HEK293 (cell line): ENCODE measurements around the gene SKOR2.
"Not testable (repeated sequence)": the region's sequence is repeated elsewhere in the genome, so short reads cannot be mapped to it uniquely, and the experiment has no call there.

Source experiments
- CTCF ChIA-PET: fragments of 350-600 bp; formaldehyde crosslinking; extraction: SDS; loops from one replicate; lab custom pipeline; 2021; ENCODE audit warnings: antibody characterized with exemption; lab: Yijun Ruan, JAX
- POLR2A ChIA-PET: fragments of 300-600 bp; formaldehyde crosslinking; extraction: SDS; loops from one replicate; lab custom pipeline; 2020; ENCODE audit warnings: antibody characterized with exemption, inconsistent platforms; lab: Yijun Ruan, JAX
- H3K27ac ChIP-seq: fragments of 200-500 bp; sonication (Bioruptor generic); 2 replicates; pipeline ENCODE4 v1.5.1; 2014; ENCODE audit warnings: low read depth, low read length, control low read depth, inconsistent platforms; ENCODE audit errors: extremely low read depth
- H3K36me3 ChIP-seq, 2 experiments: fragments of 200-500 bp in 1 of 2; sonication (Bioruptor generic) in 1 of 2; 1 replicate in 1 of 2; 2 replicates in 1 of 2; pipeline ENCODE4 v1.5.1; 2014 to 2017; ENCODE audit warnings: inconsistent platforms in 2 of 2, low read length in 2 of 2; ENCODE audit not compliant: control insufficient read depth in 2 of 2, insufficient read depth in 1 of 2
- H3K4me1 ChIP-seq: fragments of 200-500 bp; sonication (Bioruptor generic); 2 replicates; pipeline ENCODE4 v1.5.1; 2014; ENCODE audit warnings: mild to moderate bottlenecking, low read length, inconsistent platforms; ENCODE audit not compliant: control insufficient read depth, insufficient read depth
- H3K4me3 ChIP-seq: 2 replicates; pipeline ENCODE4 v1.5.1; 2011; ENCODE audit warnings: low read depth, mild to moderate bottlenecking, control low read depth, low read length, moderate library complexity
- H3K9me3 ChIP-seq: fragments of 200-500 bp; sonication (Bioruptor generic); 2 replicates; pipeline ENCODE4 v1.5.1; 2014; ENCODE audit warnings: low read depth, low read length, inconsistent platforms; ENCODE audit not compliant: control insufficient read depth, insufficient read depth
- MZF1 ChIP-seq: fragments of 450-650 bp; formaldehyde crosslinking; IDR thresholded peaks from 2 replicates; pipeline ENCODE4 v1.5.1; 2017; ENCODE audit warnings: missing biosample characterization, missing genetic modification characterization, borderline replicate concordance
- RBAK ChIP-seq: fragments of 450-650 bp; formaldehyde crosslinking; IDR thresholded peaks from 2 replicates; pipeline ENCODE4 v1.5.1; 2016; ENCODE audit warnings: missing biosample characterization, missing genetic modification characterization
- TRIM28 ChIP-seq: IDR thresholded peaks from 2 replicates; pipeline ENCODE4 v1.6.1; 2011; ENCODE audit warnings: low read length, control low read depth, borderline replicate concordance
- ZNF138 ChIP-seq: fragments of 450-650 bp; formaldehyde crosslinking; IDR thresholded peaks from 2 replicates; pipeline ENCODE4 v1.5.1; 2016; ENCODE audit warnings: missing biosample characterization, missing genetic modification characterization, borderline replicate concordance
- ZNF184 ChIP-seq: fragments of 450-650 bp; IDR thresholded peaks from 2 replicates; pipeline ENCODE4 v1.5.1; 2018; ENCODE audit warnings: missing biosample characterization, mild to moderate bottlenecking, missing genetic modification characterization
- ZNF2 ChIP-seq: fragments of 450-650 bp; formaldehyde crosslinking; IDR thresholded peaks from 2 replicates; pipeline ENCODE4 v1.5.1; 2016; ENCODE audit warnings: missing biosample characterization, missing genetic modification characterization
- ZNF223 ChIP-seq: fragments of 450-650 bp; formaldehyde crosslinking; IDR thresholded peaks from 2 replicates; pipeline ENCODE4 v1.5.1; 2016; ENCODE audit warnings: missing biosample characterization, missing genetic modification characterization
- ZNF302 ChIP-seq: fragments of 450-650 bp; formaldehyde crosslinking; IDR thresholded peaks from 2 replicates; pipeline ENCODE4 v1.5.1; 2016; ENCODE audit warnings: missing biosample characterization, missing genetic modification characterization, low read depth
- ZNF341 ChIP-seq: fragments of 450-650 bp; formaldehyde crosslinking; IDR thresholded peaks from 2 replicates; pipeline ENCODE4; 2016; ENCODE audit warnings: low read depth, missing biosample characterization, missing genetic modification characterization
- ZNF404 ChIP-seq: fragments of 450-650 bp; formaldehyde crosslinking; IDR thresholded peaks from 2 replicates; pipeline ENCODE4 v1.5.1; 2017; ENCODE audit warnings: missing biosample characterization, missing genetic modification characterization
- ZNF521 ChIP-seq: fragments of 450-650 bp; formaldehyde crosslinking; IDR thresholded peaks from 2 replicates; pipeline ENCODE4 v1.5.1; 2017; ENCODE audit warnings: missing biosample characterization, mild to moderate bottlenecking, missing genetic modification characterization
- ZNF544 ChIP-seq: fragments of 450-650 bp; formaldehyde crosslinking; IDR thresholded peaks from 2 replicates; pipeline ENCODE4 v1.5.0; 2017; ENCODE audit warnings: missing biosample characterization, missing genetic modification characterization
- ZNF596 ChIP-seq: fragments of 450-650 bp; IDR thresholded peaks from 2 replicates; pipeline ENCODE4 v1.5.0; 2018; ENCODE audit warnings: missing biosample characterization, mild to moderate bottlenecking, missing genetic modification characterization, moderate library complexity
- ZNF623 ChIP-seq: fragments of 450-650 bp; formaldehyde crosslinking; IDR thresholded peaks from 2 replicates; pipeline ENCODE4 v1.5.1; 2016; ENCODE audit warnings: missing biosample characterization, missing genetic modification characterization
- ZSCAN23 ChIP-seq: fragments of 450-650 bp; formaldehyde crosslinking; IDR thresholded peaks from 2 replicates; pipeline ENCODE4 v1.5.1; 2016; ENCODE audit warnings: missing biosample characterization, missing genetic modification characterization
- TF ChIP-seq, protein P1 (sequence below): fragments of 450-650 bp; formaldehyde crosslinking; IDR thresholded peaks from 2 replicates; pipeline ENCODE4 v1.5.1; 2016; ENCODE audit warnings: missing biosample characterization, missing genetic modification characterization, borderline replicate concordance
- TF ChIP-seq, protein P2 (sequence below): IDR thresholded peaks from 2 replicates; pipeline ENCODE4 v1.6.1; 2011; ENCODE audit warnings: mild to moderate bottlenecking, low read depth, low read length, borderline replicate concordance
- TF ChIP-seq, protein P3 (sequence below): fragments of 450-650 bp; formaldehyde crosslinking; conservative IDR thresholded peaks from 2 replicates; pipeline ENCODE4 v1.5.1; 2016; ENCODE audit warnings: low read depth, missing biosample characterization, missing genetic modification characterization
- TF ChIP-seq, protein P4 (sequence below): fragments of 450-650 bp; formaldehyde crosslinking; IDR thresholded peaks from 2 replicates; pipeline ENCODE4 v1.5.1; 2016; ENCODE audit warnings: missing biosample characterization, missing genetic modification characterization
- TF ChIP-seq, protein P5 (sequence below): fragments of 450-650 bp; formaldehyde crosslinking; IDR thresholded peaks from 2 replicates; pipeline ENCODE4 v1.5.1; 2016; ENCODE audit warnings: missing biosample characterization, missing genetic modification characterization

Gene SKOR2

DNA sequence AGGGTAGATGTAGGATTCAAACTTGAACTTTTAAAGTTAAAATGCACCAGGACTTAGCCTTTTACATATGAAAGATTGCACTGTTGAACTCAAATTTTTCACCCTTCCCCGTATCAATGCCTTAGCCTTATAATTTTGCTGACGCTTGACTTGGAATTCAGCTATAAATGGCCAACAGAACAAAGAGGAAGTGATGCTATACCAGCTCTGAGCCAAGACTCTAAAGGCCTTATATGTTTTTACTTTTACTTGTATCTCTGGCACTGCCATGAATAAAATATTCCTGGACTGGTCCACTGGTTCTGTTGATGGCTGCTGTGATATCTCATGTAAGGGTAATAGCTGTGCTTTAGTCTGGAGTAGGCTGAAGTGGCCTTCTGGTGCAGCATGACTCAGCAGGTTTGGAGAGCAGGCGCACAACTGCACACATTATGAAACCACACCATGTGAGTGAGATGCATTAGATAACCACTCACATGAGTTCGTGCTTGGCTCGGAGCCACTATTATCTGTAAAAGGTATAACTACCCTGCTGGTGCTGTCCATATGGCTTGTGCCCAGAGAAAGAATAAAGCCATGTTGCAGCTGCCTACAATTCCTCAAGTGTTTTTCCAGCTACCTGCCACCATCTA lies 66.9 kb downstream of the SKOR2 start (continued):
- TF ChIP-seq, protein P1, sequence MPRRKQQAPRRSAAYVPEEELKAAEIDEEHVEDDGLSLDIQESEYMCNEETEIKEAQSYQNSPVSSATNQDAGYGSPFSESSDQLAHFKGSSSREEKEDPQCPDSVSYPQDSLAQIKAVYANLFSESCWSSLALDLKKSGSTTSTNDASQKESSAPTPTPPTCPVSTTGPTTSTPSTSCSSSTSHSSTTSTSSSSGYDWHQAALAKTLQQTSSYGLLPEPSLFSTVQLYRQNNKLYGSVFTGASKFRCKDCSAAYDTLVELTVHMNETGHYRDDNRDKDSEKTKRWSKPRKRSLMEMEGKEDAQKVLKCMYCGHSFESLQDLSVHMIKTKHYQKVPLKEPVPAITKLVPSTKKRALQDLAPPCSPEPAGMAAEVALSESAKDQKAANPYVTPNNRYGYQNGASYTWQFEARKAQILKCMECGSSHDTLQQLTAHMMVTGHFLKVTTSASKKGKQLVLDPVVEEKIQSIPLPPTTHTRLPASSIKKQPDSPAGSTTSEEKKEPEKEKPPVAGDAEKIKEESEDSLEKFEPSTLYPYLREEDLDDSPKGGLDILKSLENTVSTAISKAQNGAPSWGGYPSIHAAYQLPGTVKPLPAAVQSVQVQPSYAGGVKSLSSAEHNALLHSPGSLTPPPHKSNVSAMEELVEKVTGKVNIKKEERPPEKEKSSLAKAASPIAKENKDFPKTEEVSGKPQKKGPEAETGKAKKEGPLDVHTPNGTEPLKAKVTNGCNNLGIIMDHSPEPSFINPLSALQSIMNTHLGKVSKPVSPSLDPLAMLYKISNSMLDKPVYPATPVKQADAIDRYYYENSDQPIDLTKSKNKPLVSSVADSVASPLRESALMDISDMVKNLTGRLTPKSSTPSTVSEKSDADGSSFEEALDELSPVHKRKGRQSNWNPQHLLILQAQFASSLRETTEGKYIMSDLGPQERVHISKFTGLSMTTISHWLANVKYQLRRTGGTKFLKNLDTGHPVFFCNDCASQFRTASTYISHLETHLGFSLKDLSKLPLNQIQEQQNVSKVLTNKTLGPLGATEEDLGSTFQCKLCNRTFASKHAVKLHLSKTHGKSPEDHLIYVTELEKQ (tag by site-specific recombination) = no peak
- 0 out of 2 replicates have a peak, but pooled peaks have one; percentile 56 for TF ChIP-seq RBAK
- TF ChIP-seq TRIM28 = no peak; the same call in 1 of the 2 replicates
- TF ChIP-seq ZNF138 (tag by site-specific recombination) = no peak
- TF ChIP-seq ZNF596 (tag by site-specific recombination) = no peak
- no peak for TF ChIP-seq ZNF521 (tag by site-specific recombination)
- TF ChIP-seq ZNF544 (tag by site-specific recombination) = no peak
- TF ChIP-seq ZNF184 = peak; percentile 46; the same call in 1 of the 2 replicates
- no peak for TF ChIP-seq ZSCAN23 (tag by site-specific recombination)
- TF ChIP-seq, all 188 proteins: peak for 10

DNA sequence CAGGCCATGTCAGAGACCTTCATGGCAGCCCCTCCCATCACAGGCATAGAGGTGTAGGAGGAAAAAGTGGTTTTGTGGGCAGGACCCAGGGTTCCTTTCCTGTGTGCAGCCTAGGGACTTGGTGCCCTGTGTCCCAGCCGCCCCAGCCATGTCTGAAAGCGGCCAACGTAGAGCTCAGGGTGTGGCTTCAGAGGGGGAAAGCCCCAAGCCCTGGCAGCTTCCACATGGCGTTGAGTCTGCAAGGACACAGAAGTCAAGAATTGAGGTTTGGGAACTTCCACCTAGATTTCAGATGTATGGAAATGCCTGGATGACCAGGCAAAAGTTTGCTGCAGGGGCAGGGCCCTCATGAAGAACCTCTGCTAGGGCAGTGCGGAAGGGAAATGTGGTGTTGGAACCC lies 69.3 kb downstream of the SKOR2 start:
- H3K36me3 ChIP-seq, H3K27ac ChIP-seq, CTCF ChIA-PET: not testable (repeated sequence)

DNA sequence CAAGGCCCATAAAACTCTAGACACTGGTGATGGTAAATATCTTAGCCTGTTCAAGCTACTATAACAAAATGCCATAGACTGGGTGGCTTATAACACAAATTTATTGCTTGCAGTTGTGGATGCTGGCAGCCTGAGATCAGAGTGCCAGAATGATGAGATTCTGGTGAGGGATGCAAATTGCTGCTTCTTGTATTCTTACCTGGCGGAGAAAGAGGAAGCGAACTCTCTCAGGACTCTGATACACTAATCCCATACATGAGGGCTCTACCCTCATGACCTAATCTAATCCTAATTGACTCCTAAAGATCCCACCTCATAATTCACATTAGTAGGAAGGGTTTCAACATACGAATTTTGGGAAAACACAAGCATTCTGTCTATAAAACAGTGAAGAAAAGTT lies 70.7 kb downstream of the SKOR2 start:
- no peaks in the 10 kb centered on the region; the same call in 1 of the 2 replicates for H3K4me1 ChIP-seq
- CTCF ChIA-PET = no interaction called here
- no peaks in the 10 kb centered on the region for H3K36me3 ChIP-seq
- H3K9me3 ChIP-seq = no peaks in the 10 kb centered on the region
- H3K27ac ChIP-seq = no peak overlapping the region
- H3K4me3 ChIP-seq = no peak overlapping the region
- POLR2A ChIA-PET = no interaction called here
- TF ChIP-seq MZF1 (no peak), ZNF223 (tag by site-specific recombination) (no peak), ZNF2 (tag by site-specific recombination) (no peak), ZNF302 (no peak), ZNF623 (tag by site-specific recombination) (no peak), ZNF404 (tag by site-specific recombination) (no peak), ZNF341 (tag by site-specific recombination) (no peak)
- TF ChIP-seq, protein P2, sequence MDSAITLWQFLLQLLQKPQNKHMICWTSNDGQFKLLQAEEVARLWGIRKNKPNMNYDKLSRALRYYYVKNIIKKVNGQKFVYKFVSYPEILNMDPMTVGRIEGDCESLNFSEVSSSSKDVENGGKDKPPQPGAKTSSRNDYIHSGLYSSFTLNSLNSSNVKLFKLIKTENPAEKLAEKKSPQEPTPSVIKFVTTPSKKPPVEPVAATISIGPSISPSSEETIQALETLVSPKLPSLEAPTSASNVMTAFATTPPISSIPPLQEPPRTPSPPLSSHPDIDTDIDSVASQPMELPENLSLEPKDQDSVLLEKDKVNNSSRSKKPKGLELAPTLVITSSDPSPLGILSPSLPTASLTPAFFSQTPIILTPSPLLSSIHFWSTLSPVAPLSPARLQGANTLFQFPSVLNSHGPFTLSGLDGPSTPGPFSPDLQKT = no peak
- TF ChIP-seq, protein P3, sequence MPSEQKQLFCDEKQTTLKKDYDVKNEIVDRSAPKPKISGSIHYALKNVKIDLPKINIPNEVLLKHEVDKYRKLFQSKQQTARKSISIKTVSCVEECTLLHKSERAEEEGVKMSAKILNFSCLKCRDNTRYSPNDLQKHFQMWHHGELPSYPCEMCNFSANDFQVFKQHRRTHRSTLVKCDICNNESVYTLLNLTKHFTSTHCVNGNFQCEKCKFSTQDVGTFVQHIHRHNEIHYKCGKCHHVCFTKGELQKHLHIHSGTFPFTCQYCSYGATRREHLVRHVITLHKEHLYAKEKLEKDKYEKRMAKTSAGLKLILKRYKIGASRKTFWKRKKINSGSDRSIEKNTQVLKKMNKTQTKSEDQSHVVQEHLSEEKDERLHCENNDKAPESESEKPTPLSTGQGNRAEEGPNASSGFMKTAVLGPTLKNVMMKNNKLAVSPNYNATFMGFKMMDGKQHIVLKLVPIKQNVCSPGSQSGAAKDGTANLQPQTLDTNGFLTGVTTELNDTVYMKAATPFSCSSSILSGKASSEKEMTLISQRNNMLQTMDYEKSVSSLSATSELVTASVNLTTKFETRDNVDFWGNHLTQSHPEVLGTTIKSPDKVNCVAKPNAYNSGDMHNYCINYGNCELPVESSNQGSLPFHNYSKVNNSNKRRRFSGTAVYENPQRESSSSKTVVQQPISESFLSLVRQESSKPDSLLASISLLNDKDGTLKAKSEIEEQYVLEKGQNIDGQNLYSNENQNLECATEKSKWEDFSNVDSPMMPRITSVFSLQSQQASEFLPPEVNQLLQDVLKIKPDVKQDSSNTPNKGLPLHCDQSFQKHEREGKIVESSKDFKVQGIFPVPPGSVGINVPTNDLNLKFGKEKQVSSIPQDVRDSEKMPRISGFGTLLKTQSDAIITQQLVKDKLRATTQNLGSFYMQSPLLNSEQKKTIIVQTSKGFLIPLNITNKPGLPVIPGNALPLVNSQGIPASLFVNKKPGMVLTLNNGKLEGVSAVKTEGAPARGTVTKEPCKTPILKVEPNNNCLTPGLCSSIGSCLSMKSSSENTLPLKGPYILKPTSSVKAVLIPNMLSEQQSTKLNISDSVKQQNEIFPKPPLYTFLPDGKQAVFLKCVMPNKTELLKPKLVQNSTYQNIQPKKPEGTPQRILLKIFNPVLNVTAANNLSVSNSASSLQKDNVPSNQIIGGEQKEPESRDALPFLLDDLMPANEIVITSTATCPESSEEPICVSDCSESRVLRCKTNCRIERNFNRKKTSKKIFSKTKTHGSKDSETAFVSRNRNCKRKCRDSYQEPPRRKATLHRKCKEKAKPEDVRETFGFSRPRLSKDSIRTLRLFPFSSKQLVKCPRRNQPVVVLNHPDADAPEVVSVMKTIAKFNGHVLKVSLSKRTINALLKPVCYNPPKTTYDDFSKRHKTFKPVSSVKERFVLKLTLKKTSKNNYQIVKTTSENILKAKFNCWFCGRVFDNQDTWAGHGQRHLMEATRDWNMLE = no peak
- TF ChIP-seq, protein P4, sequence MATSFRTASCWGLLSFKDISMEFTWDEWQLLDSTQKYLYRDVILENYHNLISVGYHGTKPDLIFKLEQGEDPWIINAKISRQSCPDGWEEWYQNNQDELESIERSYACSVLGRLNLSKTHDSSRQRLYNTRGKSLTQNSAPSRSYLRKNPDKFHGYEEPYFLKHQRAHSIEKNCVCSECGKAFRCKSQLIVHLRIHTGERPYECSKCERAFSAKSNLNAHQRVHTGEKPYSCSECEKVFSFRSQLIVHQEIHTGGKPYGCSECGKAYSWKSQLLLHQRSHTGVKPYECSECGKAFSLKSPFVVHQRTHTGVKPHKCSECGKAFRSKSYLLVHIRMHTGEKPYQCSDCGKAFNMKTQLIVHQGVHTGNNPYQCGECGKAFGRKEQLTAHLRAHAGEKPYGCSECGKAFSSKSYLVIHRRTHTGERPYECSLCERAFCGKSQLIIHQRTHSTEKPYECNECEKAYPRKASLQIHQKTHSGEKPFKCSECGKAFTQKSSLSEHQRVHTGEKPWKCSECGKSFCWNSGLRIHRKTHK (tag by site-specific recombination) = no peak
- TF ChIP-seq, protein P5, sequence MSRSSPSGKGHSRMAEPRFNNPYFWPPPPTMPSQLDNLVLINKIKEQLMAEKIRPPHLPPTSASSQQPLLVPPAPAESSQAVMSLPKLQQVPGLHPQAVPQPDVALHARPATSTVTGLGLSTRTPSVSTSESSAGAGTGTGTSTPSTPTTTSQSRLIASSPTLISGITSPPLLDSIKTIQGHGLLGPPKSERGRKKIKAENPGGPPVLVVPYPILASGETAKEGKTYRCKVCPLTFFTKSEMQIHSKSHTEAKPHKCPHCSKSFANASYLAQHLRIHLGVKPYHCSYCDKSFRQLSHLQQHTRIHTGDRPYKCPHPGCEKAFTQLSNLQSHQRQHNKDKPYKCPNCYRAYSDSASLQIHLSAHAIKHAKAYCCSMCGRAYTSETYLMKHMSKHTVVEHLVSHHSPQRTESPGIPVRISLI (tag by site-specific recombination) = no peak

More for the DNA sequence above, 69.3 kb downstream of the SKOR2 start:
- H3K4me3 ChIP-seq, POLR2A ChIA-PET, H3K9me3 ChIP-seq, H3K4me1 ChIP-seq: not testable (repeated sequence)
